GM19467 (cell line): ENCODE measurements around the gene TRIM3.

ENCODE experiments used
- ATAC-seq: cut with Tn5 transposase; IDR thresholded peaks from one replicate; pipeline ENCODE4 v1.9.1; 2021; ENCODE audit warnings: mild to moderate bottlenecking, moderate library complexity; ENCODE audit not compliant: unreplicated experiment

TRIM3 gene

DNA sequence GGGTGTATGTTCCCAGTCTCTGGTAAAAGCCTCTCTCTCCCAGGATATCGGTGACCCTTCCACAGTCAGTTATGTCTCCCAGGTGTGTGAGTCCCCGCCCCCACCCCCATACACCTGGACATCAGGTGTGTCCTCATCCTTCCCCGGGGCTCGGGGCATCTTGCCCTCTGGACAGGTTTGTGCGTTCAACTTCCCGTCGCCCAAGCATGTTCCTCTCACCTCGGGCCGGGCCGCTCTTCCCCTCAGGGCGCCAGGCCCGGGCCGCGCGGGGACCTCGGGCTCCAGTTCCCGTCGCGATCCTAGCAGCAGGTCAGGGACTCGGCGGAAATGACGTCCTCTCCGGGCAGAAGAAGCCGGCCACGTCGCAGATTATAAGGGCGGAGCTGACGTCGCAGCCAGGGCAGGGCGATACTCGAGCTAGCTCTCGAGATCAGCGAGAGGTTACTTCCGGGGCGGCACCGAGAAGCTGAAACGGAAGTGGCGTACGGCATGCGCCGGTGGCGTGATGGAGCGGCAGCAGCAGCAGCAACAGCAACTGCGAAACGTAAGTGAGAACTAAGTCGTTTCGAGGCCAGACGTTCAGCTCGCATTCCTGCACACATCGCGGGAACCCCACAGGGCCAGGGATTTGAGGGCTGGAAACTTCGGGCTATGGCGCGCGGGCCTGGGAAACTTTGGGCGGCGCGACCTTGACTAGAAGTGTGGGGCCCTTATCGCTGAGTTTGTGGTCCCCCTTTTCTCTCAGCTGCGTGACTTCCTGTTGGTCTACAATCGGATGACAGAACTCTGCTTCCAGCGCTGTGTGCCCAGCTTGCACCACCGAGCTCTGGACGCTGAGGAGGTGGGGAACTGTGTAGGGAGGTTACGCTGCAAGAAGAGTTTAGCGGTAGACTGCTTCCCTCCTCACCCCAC, 7.5 kb upstream of the TRIM3 start, which contains the start of the genes ARFIP2 and TIMM10B:
Gene ARFIP2, minus strand, starts transcription at position 320 of the 912 bp plus-strand sequence. CDS start 910 bp downstream, outside the sequence.
Gene TIMM10B, plus strand, starts transcription at position 490 of the 912 bp plus-strand sequence. Its CDS starts 16 bp downstream, at position 506.
- ATAC-seq: peak; percentile 97

DNA sequence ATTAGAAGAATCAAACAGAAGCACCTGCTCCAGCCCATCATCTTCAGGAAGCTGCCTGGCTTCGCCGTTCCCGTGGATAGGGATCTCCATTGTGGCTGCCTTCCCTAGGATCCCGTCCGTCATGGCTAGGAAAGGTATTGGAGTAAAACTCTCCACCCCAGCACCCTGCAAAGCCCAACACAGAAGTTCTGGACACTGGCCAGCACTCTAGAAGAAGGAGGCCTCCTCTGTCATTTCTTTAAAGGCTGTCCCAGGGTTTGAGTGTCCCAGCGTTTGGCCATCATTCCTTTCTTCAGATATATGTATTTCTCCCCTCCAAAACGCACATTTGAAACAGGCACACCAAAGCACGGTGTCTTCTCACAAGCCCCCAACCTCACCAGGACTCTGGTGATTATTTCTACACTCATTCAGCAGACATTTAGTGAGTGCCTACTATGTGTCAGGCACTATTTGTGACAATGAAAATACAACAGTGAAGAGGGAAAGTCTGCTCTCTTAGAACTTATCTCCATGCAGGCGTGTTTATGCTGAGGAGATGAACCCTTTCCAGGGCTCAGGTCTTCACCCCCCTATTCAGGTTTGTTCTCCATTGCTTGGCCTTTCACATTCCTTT, 6.7 kb upstream of the TRIM3 start:
- no peak for ATAC-seq

DNA sequence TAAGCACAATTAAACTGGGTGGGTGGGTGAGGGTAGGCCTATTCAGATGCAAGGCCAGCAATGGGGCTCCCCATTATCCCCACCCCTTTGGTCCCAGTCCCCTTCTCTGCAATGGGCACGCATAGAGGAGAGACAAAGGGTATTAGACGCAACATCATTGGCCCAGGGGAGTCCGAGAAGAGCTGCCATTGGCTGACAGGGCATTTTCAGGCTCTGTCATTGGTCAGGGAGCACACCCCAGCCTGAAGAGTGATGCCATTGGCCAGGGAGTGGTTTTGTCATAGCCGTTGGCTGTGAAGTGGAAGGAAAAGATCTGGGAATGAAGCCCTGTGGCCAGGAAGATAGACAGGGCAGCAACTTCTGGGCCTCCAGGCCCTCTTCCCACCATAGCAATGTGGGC, 2.8 kb upstream of the TRIM3 start:
- ATAC-seq: no peak

DNA sequence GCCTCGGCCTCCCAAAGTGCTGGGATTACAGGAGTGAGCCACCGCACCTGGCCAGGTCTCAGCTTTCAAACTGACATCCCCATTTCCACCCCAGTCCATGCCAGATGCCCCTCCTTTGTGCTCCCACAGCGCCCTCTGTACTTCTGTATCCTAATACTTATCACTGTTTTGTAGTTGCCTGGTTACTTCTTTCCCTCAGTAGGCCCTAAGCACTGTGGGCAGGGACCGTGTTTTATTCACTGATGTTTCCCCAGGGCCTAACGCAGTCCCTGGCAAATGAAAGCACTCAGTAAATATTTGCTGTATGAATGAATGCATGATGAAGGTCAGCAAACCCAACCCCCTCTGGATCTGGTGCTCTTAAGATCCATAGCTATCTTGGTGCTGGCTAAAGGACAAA, 2.2 kb upstream of the TRIM3 start:
- no peak for ATAC-seq

DNA sequence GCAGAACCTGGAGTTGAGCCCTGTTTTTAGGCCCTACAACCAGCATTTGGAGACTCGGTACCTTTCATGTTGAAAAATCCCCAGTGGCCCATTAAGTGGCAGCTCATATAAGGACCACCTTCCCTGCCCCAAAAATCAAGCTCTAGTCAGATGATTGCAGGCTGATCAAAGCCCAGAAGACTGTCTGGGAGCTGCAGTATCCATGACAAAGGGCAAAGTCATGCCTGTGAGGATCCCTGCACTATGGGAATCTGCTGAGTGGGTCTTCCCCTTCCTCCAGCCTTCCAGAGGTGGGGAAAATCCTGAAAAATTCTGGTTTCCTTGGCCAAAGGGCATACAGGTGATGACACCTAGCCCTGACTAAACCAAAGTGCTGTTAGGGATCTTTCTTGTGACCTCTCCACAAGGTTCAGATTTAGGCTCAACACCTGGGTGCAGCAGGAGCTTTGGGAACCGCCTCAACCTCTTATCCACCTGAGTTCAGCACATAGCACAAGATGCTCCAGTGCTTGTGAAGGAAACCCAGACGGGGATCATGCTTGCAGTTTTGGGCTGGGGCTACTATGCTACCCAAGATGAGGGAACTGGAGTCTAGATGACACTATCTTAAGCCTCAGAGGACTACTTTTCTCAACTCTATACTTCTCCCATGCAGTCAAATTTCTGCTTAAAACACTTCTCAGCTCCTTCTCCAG, 1.2 kb upstream of the TRIM3 start:
- ATAC-seq: no peak

DNA sequence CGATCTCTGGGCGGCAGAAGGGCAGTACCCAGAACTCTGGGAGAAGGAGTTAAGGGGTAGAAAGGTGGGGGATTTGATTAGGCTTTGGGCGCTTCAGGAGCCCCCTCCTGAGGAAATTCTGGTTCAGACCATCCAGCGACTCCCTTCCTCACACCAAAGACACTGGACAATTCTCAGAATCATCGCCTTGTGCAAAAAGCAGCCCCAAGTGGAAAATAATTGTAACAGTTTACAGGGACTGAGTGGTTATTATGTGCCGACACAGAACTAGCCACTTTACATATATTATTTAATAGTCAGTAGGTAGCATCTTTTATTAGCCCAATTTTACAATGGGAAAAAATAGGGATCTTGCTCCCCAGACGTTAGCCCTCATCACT, 662 bp upstream of the TRIM3 start:
- ATAC-seq: no peak

DNA sequence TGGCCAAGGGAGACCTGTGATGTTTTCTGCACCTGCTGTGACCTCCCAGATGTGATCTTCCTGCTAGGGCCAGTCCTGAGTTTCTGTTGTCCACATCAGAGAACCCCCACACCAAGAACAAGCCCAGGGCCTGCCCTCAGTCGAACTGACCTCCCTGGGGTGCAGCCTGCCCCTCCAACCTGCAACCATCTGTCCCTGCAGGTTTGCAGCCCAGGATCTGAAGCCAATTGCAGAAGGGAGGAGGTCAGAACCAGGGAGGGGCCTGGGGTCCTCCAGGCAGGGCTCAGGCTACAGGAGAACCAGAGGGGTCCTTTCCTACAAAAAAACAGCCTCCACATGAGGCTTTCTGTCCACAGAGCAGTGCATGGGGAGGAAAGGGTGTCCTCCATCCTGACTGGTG, 807 bp downstream of the TRIM3 start:
- no peak for ATAC-seq

DNA sequence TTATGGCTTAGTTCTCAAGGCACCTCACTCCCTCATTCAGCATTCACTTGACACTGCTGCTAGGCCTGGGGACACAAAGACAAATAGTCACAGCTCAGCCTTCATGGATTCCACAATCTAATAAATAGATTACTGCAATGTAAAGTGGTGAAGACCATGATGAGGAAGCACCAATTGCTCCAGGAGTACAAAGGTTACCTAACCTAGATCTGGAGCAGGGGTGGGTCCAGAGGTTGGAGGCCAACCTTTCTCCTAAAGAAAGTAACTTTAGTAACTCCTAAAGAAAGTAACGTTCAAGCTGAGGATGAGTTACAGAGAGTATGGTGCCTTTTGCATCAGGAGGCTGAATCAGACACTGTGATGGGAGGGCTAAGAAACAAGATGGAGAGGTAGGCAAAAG, 4.1 kb downstream of the TRIM3 start:
- ATAC-seq: no peak

DNA sequence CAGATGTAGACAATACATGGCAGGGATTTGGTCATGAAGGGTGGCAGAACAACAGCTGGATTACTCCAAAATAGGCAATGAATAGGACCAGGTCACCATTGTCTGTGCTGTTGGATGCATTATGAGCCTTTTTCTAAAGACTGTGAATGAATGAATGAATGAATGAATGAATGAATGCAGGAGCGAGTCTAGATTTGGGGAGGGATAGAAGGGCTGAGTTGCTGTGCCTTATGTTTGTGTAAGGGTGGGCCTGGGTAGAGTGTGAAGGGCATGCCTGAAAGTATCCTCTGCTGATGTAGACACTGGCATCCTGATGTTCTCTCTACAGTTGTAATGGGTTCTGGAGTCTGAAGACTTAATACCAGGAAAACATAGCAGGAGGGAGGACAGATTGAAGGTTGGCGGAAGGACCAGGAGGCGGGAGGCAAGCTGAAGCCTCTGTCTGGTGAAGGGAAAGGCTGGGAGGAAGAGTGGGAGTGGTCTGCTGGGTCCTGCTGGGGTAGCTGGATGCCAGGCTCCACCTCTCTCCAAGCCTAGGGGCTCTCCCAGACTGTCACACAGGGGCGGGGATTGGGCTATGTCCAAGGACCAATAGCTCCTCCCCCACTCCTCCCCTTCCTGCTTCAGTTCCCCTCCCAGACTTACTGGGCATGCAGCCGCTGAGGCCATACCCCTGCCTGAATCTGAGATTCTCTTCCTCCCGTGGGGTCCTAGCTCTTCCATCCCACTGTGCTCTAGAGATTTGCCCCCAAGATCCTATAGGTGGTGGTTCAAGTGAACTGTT, 4.8 kb downstream of the TRIM3 start:
- no peak for ATAC-seq

DNA sequence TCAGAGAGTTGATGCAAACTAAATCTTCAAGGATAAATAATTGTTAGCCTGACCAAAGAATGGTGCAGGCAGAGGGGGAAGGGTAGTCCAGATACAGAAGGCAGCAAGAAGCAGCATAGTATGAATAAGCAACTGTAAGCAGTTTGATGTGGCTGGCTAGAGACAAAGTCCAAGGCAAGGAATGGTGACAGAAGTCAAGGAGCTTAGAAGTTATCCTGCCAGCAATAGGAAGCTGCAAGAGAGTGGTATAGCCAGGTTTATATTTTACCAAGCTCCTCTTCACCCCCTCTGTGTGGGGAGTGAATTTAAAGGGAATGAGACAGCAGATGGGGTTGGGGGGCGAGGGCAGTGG, 14.7 kb downstream of the TRIM3 start:
- ATAC-seq: no peak

DNA sequence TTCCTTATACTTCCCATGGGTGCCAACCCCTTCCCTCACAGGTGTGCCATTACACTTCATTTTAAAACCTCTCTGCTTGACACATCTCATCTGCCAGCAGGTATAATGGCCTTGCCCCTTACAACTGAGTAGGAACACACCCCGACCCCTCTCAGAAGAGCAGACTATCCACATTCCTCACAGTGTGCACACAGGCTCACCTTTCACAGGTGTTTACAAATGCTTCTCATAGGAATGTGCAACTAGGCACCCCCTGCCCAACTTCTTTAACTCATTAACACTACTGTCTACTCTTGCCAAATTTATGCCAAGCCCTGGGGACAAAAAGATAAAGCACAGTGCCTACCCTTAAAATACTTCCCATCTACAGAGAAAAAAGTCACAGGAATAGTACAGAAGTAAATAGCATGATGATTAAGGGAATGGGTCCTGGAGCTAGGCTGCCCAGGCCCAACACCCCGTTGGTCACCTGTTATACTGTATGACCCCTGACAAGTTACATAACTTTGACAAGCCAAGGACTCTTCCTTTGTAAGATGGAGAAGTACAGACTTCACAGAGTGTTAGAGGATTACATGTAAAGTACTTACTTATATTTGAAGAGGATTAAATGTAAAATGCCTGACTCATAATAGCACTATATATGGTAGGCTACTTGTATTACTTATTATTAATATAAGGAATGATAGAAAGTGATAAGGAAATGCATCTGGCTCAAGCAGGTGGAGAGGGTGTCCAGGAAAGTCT, 15.2 kb downstream of the TRIM3 start:
- ATAC-seq: no peak

DNA sequence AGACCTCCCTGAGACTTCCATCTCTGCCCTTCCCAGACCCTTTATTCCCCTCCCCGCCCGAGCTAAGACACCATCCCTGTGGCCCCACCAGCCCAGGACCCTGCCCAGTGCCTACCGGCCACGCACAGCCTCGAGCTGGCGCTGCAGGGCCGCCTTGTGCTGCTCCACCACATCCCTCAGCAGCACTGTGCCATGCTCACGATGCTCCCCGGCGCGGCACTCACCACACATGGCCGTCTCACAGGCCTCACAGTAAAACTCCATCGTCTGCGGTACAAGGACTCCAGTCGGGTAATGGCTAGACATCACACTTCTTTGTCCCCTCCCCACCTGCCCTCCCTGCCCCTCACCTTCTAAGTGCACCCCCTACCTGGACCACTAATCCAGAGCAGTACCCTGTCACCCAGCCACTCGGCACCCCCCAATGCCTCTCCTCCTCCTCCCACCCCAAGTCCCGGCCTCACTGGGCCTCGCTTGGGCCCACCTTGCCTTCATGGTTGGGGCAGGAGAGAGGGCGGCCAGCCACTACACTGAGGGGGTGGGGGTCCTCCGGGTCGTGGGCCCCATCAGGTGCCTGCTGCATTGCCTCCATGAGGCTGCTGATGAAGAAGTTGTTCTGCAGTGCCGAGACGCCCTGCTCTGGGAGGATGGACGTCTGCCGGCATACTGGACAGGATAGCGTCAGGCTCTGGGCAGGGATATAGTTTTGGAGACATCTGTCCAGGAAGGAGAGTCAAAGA, 16.0 kb downstream of the TRIM3 start:
- no peak for ATAC-seq

DNA sequence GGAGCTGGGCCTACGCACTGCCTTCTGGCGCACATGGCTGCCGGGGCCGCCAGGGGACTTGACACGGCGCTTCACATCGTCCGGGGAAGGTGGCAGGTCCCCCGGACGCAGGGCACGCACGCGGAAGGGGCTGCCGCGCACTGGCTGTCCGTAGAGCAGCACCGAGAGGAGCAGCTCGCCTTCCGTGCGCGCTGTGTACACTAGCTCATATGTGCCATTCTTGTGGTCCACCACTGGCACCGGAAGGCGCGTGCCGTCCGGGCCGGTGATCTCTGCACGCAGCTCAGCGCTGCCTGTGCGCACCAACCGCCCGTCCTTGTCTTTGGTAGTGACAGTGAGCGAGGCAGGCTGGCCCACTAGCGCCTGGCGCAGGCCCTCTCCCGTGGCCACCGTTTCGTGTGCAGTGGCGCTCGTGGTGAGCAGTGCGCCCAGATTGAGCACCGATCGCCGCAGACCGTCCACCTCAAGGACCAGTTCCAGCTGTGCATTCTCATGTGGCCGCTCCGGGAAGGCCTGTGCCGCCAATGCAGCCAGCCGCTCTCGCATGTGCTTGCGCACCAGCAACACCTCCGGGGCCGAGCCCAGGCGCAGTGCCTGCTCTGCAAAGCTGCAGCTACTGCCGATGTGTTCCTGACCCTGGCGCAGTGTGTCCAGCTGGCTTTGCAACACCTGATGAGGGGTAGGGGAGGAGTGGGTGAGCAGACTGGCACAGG, 17.2 kb downstream of the TRIM3 start:
- no peak for ATAC-seq

DNA sequence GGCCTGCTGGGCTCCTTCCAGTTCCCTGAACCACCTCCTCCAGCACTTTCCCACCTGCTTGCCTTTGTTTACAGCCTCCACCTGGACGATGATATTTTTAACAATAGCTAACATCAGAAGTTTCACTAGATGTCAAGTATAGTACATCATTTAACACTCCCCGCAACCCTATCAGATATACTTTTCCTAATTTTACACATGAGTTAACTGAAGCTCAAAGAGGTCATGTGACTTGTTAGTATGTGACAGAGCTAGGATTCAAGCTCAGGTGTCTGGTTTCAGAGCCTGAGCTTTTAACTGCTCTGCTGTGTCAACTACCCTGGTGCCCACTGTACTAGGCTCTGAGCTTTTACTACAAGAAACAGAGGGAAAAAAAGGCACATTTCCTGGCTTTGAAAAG, 18.7 kb downstream of the TRIM3 start:
- ATAC-seq: no peak

DNA sequence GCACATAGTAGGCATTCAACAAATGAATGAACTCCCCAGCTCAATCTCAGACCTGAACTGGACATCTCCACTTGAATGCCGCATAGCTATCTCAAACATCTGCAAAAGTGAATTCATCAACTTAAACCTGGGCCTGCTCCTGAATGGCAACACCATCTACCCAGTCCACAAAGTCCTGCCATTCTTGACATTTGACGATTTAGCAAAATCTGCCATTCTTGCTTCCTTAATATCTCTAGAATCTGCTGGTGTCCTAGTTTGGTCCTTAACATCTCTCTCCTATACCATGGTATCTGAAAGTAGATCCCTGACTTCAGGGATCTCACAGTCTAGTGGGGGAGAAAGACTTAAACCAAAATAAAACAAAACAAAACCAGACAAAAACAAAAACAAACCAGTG, 20.6 kb downstream of the TRIM3 start:
- ATAC-seq: no peak

DNA sequence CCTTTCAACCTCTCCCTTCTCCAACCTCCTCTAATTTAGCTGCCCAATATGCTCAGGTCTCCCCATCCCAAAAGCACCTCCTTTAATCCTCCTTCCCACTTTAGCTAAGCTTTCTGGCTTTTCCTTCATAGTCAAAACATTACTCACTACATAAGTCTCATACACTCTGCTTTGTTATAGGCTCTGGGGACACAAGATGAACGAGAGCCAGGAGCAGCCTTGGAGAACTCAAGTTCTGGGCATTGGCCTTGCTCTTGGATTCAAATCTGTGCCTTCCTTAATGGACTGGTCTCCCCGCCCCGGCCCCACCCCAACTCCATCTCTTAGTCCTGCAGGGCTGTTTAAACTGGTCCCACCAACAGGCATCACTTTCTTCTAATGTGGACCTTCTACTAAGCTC, 21.5 kb downstream of the TRIM3 start:
- ATAC-seq: no peak

DNA sequence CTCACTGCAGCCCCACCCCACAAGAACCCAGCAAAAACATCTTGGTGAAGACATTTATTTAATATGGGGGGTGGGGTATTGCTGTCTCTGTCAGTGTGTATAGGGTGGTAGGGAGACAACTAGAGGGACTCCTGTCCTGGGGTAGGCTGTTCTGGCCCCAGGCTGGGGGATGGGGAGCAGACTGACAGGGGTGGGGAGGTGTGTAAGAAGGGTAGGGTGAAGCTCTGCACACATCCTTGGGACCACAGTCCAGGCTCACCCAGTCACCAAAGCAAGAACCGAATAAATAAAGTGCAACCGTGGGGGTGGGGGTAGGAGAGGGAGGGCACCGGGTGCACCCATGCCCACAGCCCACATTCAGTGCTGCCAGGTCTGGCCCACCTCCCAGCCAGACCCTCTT, 25.2 kb downstream of the TRIM3 start:
- no peak for ATAC-seq

DNA sequence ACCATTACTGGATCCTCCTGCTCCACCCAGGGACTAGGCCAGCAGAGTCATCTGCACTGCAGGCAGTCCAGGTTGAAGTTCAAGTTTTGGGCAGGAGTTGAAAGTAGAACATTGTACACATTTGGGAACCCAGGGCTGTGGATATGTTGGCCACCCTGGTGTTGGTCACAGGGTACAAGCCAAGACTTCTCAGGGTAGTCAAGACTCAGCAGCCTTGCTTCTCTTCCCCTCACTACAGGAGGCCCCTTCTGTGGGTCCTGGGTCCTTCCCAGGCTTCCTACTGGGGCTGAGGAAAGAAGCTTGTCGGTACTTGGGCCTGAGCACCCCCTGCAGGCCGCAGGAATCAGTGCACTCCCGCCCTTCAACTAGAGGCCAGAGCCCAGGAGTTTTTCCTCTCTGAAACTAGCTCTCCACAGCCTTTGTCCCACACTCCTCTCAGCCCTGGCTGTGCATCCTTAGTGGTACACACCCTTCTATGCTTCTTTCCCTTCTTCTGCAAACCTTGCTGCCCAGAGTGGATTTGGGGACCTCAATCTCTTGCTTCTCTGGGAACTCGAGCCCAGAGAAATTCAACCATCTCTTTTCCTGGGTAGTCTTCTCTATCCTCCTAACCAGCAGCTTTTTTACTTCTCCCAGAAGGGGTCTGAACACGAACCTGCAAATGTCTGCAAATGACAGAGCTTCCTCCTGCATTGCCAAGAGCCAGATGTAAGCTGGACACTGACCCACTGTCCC, 30.3 kb downstream of the TRIM3 start:
- ATAC-seq: peak; percentile 79
